Measurements from ENCODE around the gene PPP2R5C.

PPP2R5C gene

DNA sequence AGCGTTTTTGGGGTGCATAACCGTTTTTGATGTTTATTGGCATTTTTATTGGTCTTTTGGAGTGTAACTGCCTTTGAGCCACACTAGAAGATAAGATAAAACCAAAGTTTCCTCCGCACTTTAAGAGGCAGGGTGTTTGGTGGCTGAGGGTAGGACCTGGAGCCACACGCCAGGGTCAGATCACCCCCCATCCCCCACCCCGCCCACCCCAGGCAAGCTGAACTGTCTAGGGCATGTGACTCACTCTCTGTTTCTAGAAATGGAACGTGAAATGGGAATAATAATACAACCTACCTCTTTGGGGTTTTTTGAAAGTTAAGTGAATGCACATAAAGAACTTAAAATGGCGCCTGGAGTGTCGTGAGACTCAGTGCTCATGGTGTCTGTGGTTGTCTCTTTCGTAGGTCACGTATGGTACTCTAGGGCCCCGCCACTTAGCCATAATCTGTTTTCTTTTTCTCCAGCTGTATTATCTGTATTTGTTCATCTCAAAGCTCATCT is 56.0 kb downstream of the PPP2R5C start:
- FAIRE-seq = no peak

DNA sequence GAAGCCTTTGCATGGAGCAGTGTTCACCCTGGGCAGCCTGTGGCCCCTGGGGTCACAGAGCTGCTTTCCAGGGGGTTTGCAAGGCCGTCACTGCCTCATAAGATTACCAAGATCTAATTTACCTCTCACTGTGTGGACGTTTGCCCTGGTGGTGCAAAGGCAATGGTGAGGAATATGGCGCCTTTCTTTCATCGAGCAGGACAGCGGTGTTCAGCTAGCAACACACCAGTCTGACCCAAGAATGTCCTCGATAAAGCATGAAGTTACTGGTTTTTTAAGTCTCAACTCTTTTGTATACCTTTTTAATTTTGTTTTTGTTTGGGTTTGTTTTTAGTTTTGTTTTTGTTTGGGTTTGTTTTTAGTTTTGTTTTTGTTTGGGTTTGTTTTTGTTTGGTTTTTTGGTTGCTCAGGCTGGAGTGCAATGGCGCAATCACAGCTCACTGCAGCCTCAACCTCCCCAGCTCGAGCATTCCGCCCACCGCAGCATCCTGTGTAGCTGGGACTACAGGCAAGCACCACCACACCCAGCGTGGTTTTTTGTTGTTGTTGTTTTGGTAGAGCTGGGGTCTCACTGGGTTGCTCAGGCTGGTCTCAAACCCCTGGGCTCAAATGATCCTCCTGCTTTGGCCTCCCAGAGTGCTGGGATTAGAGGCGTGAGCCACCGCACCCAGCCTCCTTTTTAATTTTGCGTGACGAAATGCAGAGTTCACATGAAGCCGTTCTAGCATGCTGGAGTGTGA is 57.9 kb downstream of the PPP2R5C start:
- no peak for FAIRE-seq

DNA sequence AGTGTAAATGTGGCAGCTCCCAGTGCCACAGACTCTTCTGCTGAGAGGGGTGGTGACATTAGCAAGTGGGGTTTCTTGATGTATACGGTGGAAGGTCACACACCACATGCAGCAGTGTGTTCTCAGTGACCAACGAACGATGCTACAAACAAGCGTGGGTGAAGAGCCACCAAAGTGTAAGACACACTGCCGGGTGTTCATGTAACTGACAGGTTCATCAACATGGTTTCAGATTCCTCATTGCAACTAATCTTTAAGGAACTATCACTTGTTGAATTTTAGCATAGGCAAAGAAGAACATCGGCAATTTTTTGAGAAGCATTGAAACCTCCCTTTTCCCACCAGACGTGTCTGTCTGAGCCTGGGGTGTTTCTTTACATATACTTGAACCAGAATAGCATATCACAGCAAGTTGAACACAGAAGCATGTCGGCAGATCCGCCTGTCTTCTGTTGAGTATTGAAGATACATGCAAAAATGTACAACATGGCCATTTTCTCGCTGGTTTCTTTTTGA is 58.8 kb downstream of the PPP2R5C start:
- FAIRE-seq = no peak

DNA sequence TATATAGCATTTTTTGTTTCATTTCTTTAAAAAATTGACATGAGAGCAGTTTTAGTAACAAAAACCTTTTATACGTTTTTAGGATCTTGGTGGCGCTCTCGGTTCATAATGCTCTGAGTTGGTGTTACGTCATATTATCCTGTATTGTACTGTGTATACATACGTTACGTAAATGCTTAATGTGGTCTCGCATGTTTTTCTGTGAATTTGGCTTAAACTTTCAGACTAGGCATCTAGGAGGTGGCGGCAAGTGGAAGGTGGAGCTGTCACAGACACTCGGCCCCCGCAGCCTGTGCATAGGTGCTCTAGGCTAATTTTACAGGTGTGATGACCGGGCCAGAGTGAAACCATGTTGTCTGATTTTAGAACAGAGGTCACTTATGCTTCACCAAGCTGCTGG is 60.0 kb downstream of the PPP2R5C start:
- no peak for FAIRE-seq

DNA sequence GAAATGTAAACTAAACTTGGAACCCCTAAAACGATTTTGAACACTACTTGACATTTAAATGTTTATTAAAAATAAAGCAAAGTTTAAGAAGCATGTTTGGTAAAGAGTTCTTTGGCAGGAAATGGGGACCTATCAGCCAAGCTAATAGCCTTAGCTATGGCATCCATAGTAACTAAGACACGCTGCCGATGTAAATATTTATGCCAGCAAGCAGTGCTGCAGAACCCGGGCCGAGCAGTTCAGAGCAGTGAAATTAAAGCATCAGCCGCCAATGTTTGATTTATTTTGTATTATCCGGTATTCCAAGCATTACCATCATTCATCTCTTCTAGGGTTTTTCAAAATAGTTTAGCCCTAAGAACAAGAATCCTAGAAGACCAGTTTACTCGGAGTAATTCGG is 61.6 kb downstream of the PPP2R5C start:
- FAIRE-seq = no peak

DNA sequence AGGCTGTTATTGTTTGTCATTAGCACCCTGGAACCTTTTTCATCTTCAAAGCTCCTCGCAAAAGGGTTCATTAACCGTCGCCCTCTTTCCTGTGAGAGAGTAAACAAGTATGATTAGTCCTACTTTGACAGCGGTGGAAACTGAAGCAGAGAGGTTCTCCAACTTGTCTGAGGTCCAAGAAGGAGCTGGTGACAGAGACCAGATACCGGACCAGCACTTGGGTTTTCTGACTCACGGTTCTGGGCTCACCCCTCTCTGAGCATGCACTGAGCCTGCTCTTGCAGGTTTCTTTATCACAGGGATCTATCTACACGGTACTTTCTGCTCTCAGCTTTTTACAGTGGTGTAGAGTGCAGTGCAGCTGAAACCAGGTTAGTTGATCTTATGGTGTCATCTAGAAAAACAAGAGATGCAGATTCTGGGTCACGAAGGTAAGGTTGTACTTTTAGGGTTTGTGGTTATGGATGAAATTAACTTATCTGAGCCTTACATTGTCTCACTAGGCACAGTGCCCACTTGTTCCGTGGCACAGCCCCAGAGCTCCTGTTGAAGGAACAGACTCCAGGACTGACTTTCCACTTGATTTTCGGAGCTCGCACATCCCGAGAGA is 62.1 kb downstream of the PPP2R5C start:
- no peak for FAIRE-seq

DNA sequence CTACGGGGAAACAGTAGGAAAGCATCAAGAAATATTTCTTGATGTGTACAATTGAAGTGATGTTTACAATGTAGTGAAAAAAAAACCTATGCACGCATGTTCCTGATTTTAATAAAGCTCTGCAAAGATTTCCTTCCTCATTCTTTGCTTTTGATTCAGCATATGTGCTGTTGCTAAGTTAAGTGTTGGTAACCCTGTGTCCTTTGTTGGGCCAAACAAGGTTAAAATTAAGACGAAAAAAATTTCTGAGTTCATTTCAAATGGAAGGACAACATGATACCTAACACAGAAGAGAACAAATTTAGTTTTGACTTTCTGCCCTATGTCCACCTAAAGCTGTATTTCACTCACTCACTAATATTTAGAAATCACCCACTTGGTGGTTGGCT is 62.8 kb downstream of the PPP2R5C start:
- FAIRE-seq = no peak

DNA sequence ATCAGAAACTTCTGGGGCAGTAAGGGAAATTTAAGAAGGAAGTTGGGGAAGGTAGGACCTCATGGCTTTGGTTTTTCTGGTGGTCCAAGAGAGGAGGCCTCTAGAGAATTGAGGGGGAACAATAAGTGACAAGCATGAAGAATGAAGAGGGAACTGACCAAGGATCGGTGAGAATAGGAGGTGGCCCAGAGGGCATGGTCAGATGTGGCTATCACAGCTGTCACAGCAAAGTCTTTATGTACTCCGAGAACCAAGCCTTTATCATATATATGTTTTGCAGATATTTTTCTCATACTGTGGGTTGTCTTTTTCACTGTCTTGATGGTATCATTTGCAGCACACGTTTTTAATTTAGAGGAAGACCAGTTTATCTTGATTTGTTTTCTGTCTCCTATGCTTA is 64.3 kb downstream of the PPP2R5C start:
- FAIRE-seq = no peak

DNA sequence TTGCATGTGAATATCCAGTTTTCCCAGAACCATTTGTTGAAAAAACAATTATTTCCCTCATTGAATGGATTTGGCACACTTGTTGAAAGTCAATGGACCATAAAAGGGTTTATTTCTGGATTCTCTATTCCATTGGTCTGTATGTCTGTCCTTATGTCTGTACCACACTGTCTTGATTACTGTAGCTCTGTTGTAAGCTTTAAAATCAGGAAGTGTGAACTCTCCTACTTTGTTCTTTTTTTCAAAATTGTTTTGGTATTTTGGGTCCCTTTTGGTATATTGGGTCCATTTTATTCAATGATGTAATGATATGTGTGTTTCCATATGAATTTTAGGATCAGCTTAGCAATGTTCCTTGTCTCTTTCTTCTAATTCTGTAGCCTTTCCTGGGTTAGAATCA is 64.8 kb downstream of the PPP2R5C start:
- FAIRE-seq = no peak

DNA sequence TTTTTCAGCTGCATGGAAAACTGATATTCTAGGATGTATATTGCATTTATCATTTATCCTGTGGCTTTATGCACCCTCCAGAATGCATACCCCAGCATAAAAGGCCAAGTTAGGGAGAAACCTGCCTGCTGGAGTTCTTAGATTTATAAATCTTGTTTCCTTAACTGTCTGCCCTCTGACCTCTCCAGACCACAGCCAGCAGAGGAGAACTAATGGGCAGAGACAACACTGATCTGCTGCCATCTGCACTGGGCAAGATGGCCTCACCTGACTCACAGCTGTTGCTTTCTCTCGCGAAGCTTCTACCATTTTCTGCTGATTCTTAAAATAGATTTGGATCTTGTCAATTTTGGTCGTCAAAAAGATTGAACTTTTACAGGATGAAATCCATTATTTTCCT is 65.8 kb downstream of the PPP2R5C start:
- no peak for FAIRE-seq

DNA sequence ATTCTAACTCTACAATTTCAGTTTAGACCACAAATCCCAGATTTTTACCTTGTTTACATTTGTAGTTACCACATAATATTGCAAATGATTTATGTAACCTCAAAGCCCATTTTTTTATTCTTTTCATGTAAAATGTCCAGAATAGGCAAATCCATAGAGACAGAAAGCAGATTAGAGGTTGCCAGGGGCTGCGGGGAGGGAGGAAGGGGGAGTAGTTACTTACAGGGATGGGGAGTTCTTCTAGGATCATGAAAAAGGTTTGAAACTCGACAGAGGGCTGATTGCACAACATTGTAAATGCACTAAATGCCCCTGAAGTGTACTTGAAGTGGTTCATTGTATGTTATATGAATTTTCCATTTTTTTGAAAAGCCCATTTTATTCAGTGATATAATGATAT is 66.5 kb downstream of the PPP2R5C start:
- no peak for FAIRE-seq

DNA sequence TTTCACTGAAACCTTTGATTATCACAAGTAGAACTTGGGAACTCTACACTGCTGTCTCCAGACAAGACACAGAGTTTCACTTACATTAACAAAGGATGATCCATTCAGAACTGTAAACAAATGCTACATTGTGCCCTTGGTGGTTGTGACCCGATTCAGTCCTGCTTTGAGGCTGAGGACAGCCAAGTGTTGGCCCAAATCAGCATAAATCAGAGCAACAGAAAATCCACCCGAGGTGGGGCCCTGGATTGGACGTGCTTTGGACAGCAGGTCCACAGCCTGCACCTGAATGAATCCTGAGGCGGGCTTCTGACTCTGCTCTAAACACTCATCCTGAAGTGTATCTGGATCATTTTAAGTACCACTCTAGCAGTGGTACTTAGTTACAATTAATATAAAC is 68.8 kb downstream of the PPP2R5C start:
- no peak for FAIRE-seq

DNA sequence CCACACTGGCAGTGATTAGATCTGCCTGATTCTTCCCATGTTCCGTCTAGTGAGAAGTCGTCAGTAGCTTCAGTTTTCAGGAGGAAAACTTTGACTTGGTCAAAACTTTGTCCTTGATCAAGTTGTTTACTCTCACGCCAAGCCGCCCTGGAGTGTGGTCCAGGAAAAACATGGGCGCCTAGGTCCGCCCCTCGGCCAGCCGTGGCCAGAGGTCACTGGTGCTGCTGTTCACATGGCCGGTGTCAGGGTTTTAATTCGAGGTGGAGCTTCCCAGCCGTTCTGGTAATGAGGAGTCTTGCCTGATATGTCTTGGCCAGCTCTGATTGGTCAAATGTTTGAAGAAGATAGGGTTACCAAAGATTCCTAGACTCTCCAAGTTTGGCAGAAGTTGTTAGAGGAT is 71.5 kb downstream of the PPP2R5C start:
- FAIRE-seq = no peak

DNA sequence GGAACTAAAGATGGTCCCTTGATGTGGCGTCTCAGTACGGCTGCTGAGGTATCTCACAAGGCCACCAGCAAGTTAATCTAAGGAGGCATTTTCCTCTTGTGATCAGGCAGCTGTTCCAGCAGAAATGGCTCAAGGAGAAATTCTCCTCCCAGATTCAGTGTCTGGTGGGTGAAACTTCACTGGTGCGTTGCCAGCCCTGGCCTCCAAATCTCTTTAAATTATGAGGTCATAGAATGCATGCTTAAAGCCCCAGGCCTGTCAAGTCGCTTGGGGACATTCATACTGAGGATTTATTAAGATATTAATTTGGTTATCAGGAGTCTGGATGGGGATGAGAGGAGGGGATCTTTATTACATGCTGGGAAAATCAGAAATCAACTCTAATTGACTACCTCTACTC is 72.9 kb downstream of the PPP2R5C start:
- no peak for FAIRE-seq

DNA sequence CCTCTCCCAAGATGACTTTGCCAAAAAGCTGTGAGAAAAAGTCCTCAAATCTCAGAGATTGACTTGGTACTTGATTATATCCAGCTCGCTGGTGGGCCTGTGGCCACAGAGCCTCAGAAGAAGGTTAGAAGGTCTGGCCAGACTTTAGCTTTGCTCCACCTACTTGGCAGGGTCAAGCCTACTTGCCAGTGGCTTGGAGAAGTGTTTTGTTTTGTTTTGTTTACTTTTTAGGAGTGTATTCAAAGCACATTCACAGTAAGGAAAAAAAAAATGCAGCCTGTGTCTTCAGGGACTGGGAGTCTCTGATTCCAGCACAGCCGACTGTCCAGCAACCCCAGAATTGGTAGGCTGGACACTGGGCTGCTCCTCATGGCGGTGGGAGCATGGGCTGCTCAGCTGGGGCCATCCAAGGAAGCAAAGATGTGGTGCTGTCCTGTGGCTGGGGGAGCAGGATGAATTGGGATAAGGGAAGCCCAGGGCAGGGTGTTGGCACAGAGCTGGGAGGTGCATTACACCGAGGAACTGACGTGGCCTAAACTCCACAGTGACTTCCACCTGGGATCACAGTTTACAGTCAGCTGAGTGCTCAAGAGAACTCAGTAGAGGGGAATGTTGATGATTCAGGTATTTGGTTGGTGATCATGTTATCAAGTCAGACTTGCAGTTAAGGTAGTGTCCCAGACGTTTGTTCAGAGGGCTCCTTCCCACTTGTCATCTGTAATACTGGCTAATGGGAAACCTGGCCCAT is 73.5 kb downstream of the PPP2R5C start:
- FAIRE-seq = no peak

DNA sequence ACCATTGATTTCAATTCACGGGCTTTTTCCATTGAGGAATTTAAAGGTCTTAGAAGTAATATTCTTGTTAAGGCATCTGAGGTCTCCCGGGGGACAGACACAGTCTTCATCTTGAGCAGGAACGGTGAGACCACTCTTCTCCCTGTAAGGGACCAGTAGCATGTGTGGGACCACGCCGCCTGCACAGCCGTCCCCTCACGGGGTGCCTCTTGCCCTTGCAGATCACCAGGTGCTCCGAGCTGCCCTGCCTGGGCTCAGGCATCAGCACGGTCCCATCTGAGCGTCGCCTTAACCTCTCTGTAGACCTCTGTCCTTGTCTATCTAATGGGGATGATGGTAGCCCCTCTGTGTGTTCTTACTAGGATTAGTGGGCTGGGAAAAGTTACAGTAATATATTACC is 74.1 kb downstream of the PPP2R5C start:
- no peak for FAIRE-seq

DNA sequence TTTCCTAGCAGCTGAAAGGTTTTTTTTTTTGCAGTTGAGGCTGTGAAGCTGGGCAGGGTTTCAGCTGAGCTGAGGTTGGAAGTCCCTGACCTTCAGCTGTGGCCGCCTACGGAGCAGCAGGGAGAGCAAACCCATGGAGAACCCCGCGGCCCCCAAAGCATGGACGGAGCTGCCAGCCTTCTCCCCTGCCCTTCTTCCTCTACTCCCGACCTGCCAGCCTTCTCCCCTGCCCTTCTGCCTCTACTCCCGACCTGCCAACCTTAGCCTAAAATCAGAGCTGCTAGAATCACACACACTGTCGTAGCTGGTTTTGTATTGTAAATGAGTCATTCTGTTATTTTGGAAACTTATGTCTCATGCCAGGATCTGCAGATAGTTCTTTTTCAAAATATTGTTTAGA is 74.6 kb downstream of the PPP2R5C start:
- FAIRE-seq = no peak

DNA sequence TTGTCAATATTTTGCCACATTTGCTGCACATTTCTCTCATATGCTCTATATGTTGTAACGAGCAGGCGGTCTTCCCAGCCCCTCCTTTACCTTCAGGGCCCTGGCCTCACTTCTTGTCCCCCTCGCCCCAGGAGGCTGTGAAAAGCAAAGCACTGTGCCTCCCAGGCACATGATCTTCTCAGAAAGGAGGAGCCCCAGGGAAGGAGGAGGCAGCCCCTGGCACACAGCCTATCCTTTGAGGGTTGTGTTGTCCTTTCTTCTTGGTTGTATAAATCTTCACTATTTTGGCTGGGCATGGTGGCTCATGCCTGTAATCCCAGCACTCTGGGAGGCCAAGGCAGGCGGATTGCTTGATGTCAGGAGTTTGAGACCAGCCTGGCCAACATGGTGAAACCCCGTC is 77.0 kb downstream of the PPP2R5C start:
- no peak for FAIRE-seq

DNA sequence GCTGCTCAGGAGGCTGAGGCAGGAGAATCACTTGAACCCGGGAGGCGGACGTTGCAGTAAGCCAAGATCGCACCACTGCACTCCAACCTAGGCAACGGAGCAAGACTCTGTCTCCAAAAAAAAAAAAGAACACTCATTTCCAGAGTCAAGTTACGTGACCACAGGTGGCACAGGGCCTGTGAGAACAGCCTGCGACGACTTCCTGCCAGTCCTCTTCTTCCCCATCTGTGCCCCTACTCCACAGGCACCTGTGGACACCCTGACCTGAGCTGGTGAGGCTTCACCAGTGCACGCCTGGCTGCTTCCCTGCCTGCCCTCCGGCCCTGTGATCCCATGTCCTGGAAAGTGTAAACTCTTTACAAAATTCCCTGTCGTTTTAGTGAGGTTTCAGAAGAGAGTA is 77.7 kb downstream of the PPP2R5C start:
- FAIRE-seq = no peak

DNA sequence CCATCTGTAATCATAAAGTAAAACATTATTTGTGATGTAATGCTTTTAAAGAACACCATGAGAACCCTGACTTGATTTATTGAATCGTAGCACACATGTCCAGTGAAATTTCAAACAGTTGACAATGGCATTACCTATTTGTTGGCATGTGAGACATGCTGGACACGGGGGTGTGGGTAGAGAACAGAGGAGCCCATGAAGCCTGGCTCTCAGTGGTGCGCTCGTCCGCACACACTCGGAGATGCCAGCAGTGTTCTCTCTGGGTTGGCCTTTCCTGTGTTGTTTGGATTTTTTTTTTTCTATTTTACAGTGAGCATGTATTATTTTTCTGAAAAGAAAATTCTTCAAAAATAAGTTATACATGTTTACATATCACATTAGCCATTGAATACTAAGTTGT is 78.2 kb downstream of the PPP2R5C start:
- no peak for FAIRE-seq

DNA sequence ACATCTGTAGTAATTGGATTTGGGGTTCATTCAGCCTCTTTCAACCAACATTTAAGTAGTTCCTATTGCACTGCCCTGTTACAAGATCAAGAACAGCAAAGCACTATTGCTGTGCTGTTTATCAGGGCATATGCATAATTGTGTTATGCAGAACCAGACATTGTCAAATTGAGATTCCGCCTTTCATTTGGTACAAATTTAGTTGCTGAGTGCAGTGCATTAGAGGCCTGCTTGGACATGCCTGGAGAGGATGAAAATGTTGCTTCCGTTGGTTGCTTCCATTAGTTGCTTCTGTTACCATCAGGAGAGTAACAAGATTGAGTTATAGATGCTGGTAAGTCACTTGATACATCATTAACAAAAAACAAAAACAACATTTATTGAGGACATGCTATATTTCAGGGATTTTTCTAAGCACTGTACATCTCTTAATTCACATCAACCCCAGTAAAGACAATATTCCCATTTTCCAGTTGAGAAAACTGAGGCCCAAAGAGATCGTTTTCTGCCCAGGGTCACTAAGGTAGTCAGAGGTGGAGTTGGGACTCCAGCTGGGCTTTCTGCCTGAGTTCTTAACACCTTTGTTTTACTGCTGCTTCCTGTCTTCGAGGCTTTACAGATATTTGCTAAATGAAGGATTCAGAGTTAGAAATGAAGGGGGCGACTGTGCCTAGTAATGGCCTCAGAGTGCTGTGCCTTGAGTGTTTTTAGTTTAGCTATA is 79.3 kb downstream of the PPP2R5C start:
- no peak for FAIRE-seq

DNA sequence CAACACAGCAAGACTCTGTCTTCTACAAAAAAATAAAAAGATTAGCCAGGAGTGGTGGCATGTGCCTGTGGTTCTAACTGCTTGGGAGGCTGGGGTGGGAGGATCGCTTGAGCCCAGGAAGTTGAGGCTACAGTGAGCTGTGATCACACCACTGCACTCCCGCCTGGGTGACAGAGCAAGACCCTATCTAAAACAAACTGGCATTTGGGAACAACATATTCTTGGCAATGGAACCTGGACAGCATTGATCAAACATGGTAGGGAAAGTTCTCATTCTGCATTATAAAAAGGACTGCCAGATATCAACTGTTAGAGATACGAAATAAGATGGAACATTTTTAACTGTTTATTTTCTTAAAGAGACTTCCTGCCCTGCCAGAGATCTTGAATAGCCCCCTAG is 81.5 kb downstream of the PPP2R5C start:
- FAIRE-seq = no peak

DNA sequence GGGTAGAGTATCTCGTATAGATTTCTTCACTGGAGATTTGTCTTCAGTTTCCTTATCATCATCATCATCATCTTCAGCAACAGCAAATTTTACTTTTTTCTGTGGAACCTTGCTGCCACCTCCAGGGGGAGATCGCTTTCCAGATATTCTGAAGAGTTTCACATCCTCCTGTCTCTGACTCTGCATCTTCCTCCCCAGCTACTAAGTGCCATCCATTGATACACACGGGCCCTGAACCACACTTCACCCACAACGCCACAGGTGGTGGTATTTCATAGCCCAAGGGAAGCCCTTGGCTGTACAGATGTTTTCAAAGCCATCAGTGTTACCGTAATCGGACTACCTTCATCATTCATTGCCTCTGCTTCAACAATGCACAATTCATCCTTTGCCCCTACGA is 82.2 kb downstream of the PPP2R5C start:
- FAIRE-seq = no peak
